HFF-Myc (cell line): ENCODE data around the gene MYOM3.
A peak's percentile ranks its signal among the peaks of the same experiment; 100 is the strongest.

Experiments used
- DNase-seq: peaks from one replicate; pipeline ENCODE4 v3.0.0-alpha.2; 2011; ENCODE audit warnings: low read depth; ENCODE audit errors: extremely low read depth
- H3K4me3 ChIP-seq: replicated peaks from 2 replicates; pipeline ENCODE4 v1.5.1; 2011; ENCODE audit warnings: low read depth, mild to moderate bottlenecking, control low read depth, low read length
- TF ChIP-seq, protein P1 (sequence below): IDR thresholded peaks from 2 replicates; pipeline ENCODE4 v1.5.1; 2012; ENCODE audit warnings: mild to moderate bottlenecking, low read depth, low read length, control low read depth; ENCODE audit errors: missing control alignments

The MYOM3 gene

DNA sequence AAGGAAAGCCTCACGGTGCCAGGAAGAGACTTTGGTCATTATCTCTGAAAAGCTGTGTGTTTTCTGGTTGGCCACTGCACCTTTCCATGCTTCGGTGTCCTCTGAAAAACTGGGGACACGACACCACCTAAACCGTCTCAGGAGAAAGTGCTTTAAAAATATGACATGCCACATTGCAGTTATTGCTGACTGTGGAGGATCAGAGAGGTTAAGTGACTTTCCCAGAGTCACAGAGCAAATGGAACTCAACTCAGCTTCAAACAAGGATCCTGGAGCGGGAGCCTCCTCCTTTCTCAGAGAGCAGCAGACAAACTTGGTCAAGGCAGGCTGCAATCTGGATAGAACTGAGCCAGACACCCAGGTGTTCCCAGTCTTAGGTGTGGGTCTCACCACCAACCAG is 13.8 kb downstream of the MYOM3 start:
- no peak for DNase-seq

DNA sequence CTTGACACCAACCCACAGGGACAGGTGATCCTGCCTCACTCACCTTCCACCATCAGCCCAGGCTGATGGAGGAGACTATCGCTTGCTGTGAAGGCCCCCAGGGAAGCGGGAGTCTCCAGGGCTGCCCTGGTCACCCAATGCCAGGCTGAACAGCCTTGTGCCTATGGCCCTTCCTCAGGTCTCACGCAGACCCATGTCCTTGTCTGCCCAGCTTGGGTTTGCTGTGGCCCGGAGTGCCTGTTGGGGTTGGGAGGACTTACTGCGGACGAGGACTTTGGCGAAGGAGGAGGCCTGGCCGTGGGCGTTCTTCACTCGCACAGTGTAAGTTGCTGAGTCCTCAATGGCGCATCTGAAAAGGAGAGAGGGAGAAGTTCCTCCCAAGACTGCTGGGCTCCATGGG is 14.3 kb downstream of the MYOM3 start:
- TF ChIP-seq, protein P1, sequence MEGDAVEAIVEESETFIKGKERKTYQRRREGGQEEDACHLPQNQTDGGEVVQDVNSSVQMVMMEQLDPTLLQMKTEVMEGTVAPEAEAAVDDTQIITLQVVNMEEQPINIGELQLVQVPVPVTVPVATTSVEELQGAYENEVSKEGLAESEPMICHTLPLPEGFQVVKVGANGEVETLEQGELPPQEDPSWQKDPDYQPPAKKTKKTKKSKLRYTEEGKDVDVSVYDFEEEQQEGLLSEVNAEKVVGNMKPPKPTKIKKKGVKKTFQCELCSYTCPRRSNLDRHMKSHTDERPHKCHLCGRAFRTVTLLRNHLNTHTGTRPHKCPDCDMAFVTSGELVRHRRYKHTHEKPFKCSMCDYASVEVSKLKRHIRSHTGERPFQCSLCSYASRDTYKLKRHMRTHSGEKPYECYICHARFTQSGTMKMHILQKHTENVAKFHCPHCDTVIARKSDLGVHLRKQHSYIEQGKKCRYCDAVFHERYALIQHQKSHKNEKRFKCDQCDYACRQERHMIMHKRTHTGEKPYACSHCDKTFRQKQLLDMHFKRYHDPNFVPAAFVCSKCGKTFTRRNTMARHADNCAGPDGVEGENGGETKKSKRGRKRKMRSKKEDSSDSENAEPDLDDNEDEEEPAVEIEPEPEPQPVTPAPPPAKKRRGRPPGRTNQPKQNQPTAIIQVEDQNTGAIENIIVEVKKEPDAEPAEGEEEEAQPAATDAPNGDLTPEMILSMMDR = no peak
- DNase-seq = no peak
- no peak overlapping the region for H3K4me3 ChIP-seq

More for the DNA sequence above, 13.8 kb downstream of the MYOM3 start:
- H3K4me3 ChIP-seq = no peak overlapping the region
- TF ChIP-seq, protein P1 = no peak

DNA sequence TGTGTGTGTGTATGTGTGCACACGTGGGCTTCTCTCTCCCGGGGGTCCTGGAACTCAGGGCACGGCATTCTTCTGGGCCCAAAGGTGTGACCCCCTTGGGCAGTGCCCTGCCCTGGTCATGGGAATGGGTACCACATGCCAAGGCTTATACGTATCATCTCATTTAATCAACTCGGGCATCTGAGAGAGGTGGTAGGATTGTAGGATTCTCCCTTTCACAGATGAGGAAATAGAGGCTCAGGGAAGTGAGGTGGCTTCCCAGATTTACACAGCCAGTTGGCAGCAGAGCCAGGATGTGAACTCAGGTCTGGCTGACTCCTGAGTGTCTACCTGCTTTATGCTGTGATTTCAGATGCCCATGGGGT is 15.2 kb downstream of the MYOM3 start:
- TF ChIP-seq, protein P1 = no peak
- H3K4me3 ChIP-seq = no peak overlapping the region

DNA sequence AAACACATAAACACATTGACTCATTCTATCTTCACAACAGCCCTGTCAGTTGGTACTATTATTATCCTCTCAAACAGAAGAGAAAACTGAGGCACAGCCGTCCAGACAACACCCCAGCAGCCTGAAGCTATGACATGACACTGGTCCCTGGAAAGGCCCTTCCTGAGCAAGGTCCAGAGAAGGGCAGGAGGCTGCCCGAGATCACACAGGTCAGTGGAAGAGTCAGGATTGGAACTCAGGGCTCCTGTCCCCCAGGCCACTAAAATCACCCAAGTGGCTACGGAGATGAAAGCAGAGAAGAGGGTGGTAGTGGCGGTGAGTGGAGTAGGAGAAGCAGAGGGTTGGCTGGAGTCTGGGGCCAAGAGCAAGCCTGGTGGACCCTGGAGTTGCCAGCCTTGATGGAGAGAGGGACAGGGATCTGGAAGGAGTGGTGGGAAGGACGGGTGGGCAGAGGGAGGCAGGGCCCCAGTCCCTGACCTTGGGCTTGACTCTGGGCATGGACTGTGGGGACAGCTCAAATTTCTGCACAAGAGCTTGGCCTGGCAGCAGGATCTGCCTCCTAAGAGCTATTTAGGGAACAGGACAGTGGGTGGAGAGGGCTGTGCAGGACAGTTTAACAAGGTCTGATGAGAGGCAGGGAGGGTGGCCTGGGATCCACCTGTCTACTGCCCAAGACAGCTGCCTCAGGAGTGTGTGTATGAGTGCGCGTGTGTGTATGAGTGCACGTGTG is 15.8 kb downstream of the MYOM3 start:
- TF ChIP-seq, protein P1 = no peak
- no peak for DNase-seq
- H3K4me3 ChIP-seq = no peak overlapping the region

More for the DNA sequence above, 15.2 kb downstream of the MYOM3 start:
- DNase-seq = no peak

DNA sequence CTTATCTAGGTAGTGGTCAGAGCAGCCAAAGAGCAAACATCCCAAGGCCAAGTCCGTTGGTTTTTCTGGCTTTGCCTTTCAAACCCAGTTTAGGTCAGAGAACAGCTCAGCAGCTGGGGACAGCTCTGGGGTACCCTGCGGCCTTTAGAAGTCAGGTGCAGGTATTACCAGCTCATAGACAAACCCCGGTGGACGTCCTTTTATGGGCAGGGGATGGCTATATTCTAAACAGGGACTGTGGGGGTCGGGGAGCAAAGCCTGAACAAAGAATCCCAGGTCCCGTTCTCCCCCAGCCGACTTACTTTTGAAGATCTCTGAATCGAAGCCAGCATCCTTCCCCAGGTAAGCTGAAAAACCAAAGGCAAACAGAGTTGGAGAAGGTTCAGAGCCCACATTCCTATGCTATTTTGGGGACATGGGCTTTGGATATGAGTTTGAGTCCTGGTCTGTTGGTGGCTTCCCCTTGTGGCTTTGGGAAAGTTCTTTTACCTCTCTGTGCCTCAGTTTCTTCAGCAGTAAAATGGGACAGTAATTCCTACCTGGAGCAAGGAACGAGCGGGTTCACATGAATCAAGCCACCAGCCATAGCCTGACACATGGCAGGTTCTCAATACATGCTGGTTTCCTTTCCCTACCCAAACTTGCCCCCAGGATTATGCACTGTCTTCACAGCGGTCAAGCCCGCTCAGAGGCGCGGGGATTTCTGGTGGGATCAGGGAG is 16.6 kb downstream of the MYOM3 start:
- no peak for DNase-seq

DNA sequence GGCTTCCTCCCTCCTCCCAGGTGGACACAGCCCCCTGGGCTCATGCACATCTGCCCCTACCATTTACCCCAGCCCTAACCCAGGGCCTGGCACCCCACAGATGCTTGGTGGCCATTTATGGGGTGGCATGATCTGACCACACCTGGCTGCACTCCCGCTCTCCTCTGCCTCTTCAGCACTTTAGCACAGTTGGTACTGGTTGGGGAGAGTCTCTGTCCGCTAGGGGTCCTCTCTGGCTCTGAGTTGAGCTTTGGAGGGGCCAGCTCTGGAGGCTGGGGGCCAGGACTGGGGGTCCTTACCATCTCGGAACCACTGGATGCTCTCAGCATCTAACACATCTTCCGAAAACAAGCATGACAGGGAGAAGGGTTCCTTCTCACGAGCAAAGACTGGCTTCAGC is 17.4 kb downstream of the MYOM3 start:
- DNase-seq = no peak
- H3K4me3 ChIP-seq = no peak overlapping the region
- TF ChIP-seq, protein P1 = peak; percentile 3

More for the DNA sequence above, 16.6 kb downstream of the MYOM3 start:
- no peak overlapping the region for H3K4me3 ChIP-seq
- TF ChIP-seq, protein P1 = no peak

DNA sequence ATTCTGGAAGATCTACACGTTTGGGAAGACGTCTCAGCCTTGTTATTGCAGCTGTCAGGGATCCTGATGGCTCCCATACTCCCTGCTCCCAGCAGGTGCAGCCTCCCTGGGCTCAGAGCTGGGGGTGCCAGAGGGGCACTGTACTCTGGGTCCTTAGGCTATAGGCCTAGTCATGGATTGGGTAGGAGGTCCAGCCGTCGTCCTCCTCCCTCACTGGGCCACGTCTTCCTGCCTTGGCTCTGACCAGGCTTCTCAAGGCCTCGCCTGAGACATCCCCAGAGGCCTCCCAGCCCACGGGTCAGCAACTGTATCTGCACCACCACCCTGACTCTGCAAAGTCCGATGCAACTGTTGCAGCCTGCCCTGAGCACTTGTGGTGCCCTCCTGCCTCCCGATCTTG is 18.2 kb downstream of the MYOM3 start:
- TF ChIP-seq, protein P1 = no peak
- no peak for DNase-seq
- H3K4me3 ChIP-seq = no peak overlapping the region
